Posterior vena cava (tissue), 2 donors: Measurements from ENCODE around the gene PRRG1. TPM values are rescaled to one million over a fixed set of nuclear protein-coding genes. Genes with fewer than 3 reads are reported as not detected.
"Not testable (repeated sequence)": the region's sequence is repeated elsewhere in the genome, so short reads cannot be mapped to it uniquely, and the experiment has no call there.

ENCODE experiments used
- DNase-seq: peaks from one replicate; pipeline ENCODE4 v3.0.0-alpha.2; 2020; ENCODE audit warnings: low spot score
- intact Hi-C, 2 donors: fragments of 100-400 bp; cut with DNase I; formaldehyde crosslinking; loops; one replicate each; pipeline versions ENCODE4 v1.14.1 to v1.14.2; 2022 to 2023
- total RNA-seq, 2 donors: library from RNA; stranded (reverse); fragmentation: NEBNext Ultra II Directional; extraction: Animal tissue kit (Norgen Biotek cat#: 25700); gene quantifications; one replicate each; pipeline ENCODE4 v1.2.1, GENCODE V29; 2021
- donor health status: DM: yes; HTN: yes; CAD: no.
- donor health status: DM: yes; HTN: yes; CAD: no.

PRRG1 gene
- total RNA-seq, 2 donors from 2014 or later, result 9.3 to 10.8 TPM

DNA sequence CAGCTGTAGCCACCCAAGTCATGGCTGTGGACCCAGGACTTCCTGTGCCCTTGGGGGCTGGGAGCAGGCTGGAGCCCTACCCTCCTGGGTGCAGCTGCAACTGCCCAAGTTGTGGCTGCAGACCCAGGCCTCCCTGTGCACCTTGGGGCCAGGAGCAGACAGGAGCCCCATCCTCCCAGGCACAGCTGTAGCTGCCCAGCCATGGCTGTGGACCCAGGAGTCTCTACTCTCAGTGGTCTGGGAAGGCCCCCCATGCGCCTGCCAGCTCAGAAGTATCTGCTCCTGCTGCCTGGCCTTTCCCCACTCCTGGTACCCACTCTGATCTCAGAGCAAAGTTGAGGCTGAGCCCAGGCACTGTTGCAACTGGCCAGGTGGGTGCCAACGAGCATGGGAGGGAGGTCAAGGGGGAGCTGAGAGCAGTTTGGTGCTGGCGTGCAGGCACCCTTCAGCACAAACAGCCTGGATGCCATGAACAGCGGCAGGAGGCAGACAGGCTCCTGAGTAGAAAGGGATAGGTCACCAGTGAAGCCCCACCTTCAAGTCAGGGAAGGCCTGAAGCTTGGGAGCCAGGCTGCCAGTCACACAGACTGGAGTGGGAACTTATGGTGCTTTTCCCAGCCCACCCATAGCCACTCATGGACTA, 21.5 kb downstream of the PRRG1 start:
- intact Hi-C loops, result no loop called here
- DNase-seq, result no peak

DNA sequence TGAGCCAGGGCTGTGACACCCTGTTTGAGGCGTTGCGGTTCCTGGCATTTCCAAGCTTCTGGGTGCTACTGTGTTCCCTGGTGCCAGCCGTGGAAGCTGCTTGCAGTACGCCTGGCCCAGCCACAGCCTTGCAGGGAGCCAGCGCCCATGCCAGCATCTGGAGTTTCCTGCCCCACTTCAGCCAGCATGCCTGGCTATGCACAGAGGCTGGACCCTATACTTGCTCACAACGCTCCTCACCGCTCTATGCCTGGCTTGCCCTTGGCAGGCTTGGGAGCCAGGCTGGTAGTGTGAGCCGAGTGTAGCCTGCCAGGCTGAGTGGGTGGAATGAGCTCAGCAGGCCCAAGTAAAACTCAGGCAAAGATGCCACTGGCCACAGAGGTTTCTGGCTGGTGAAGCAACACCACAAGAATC, 22.4 kb downstream of the PRRG1 start:
- DNase-seq, result no peak
- intact Hi-C loops, result no loop called here

GRCh38 chrX:37378404-37378803, 29.2 kb downstream of the PRRG1 start:
- intact Hi-C loops, result no loop called here
- no peak for DNase-seq

DNA sequence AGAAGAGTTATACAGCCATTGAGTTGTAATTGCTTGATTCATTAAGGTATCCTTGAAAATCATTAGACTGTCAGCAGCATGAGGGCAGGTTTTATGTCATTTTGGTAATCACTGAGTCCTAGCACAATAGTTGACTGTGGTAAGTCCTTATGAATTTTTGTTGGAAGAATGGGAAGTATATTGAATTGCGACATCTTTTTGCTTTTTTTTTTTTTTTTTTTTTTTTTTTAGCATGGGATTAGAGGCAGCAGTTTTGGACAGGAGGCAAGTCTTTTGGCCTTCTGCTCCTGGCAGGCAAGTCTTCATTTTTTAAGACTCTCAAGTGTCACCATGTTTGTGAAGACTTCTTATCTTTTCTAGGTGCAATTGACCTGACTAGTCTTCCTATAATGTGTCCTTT, 29.7 kb downstream of the PRRG1 start:
- intact Hi-C loops, result no loop called here
- no peak for DNase-seq

GRCh38 chrX:37380256-37380655, 31.1 kb downstream of the PRRG1 start:
- DNase-seq, result no peak
- intact Hi-C loops, result no loop called here

DNA sequence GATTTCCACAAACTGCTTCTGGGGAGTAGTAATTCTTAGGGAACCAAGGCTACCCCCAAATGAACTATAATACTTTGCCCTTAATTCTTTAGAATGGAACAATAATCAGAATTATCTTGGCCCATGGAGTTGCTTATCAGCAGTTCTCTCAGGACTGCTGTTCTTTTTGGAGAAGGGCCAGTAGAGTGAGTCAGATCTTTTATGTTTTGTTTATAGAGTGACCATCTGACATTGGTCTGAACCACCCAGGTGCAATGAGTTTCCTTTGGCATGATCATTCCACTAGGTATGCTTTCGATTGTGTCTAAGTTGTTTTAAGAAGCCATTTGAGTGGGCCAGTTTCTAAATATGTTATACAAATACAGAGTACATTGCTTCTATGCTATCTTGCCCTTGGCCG, 31.8 kb downstream of the PRRG1 start:
- DNase-seq, result no peak
- intact Hi-C loops, result no loop called here

DNA sequence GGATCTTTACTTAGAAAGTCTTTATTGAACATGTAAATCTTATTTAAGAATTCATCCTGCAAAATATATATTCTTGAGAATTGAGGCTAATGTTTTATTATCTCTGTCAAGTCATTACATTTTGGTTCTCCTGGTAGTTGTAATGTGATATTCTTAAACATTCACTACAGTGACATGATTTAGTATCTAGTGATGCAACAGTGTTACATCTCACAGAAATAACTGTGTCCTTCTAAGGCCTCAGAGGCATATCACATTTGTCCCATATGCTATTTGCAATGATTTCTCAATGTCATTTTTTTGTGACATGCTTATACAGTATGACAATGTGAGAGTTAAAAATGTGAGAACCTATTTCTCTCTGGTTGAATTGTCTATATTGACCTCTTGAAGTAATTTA, 34.1 kb downstream of the PRRG1 start:
- intact Hi-C loops, result no loop called here
- DNase-seq, result no peak

DNA sequence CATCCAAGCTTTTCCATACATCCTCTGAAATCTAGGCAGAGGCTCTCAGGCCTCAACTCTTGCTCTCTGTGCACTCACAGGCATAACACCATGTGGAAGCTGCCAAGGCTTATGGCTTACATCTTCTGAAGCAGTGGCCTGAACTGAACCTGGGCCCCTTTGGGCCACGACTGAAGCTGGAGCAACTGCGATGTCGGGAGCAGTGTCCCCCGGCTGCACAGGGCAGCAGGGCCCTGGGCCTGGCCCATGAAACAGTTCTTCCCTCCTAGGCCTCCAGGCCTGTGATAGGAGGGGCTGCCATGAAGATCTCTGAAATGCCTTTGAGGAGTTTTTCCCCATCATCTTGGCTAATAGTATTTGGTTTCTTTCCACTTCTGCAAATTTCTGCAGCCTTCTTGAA, 39.2 kb downstream of the PRRG1 start:
- intact Hi-C loops, result loop anchor here in 1 of 2 donors (5.0 kb wide), 1 partner anchor 804 kb away; no protein-coding TSS in a partner anchor

DNA sequence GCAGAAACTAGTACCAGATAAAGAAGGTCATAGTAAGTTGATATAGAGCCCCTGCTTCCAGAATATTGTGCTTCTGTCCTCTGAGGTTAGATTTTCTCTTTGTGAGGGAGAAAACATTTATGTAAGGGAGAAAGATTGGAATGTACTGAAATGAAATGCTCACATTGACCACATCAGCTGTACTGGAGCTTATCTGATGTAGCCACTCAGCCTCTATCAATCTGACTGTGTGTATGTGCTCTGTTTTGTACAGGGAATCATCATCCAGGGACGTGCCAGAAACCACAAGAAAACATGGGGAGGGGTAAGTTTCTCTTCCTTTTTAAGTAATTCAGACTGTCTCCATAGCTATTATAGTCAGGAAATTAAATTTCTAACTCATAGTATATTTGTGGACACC, 56.8 kb downstream of the PRRG1 start:
- DNase-seq, result no peak
- intact Hi-C loops, result no loop called here

More for the DNA sequence above, 39.2 kb downstream of the PRRG1 start:
- no peak for DNase-seq

GRCh38 chrX:37407736-37408135, 58.6 kb downstream of the PRRG1 start:
- intact Hi-C loops, result no loop called here

DNA sequence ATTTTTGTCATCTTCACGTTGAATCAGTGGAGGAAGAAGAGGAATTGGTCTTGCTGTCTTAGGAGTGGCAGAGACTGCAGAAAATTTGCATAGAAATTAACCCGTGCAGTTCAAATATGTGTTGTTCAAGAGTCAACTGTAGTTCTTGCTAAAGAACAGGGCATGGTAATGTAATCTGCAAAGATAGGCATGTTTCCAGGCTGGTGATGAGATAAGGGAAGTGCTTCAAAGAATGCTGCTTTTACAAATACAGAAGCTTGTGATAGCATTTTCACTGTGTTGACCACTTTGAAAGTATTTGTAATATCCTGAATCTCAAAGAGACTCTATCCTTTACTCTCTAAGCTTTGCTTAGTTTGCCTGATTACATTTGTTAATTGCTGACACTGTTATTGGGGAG, 60.1 kb downstream of the PRRG1 start:
- intact Hi-C loops, result no loop called here
- no peak for DNase-seq

More at GRCh38 chrX:37407736-37408135, 58.6 kb downstream of the PRRG1 start:
- no peak for DNase-seq

DNA sequence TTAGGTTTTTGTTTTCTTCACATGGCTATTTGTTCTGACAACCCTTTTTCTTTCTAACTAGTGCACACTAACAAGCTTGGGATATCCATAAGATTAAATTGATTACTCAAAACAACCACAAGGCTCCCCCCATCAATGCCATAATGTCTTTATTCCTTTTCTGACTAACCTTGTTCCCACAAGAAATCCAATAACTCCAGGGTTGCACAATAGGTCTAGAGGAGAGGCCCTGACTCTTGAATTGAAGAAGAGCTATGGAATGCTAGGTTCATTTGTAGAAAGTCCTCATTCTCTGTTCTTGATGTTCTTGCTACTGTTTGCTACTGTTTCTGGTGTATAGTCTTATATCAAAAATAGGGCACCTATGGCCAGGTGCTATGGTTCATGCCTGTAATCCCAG, 71.0 kb downstream of the PRRG1 start:
- intact Hi-C loops, result no loop called here
- no peak for DNase-seq

- no peak for DNase-seq
- intact Hi-C loops, result no loop called here
These were observed 71.6 kb downstream of the PRRG1 start for GRCh38 chrX:37420756-37421155.

DNA sequence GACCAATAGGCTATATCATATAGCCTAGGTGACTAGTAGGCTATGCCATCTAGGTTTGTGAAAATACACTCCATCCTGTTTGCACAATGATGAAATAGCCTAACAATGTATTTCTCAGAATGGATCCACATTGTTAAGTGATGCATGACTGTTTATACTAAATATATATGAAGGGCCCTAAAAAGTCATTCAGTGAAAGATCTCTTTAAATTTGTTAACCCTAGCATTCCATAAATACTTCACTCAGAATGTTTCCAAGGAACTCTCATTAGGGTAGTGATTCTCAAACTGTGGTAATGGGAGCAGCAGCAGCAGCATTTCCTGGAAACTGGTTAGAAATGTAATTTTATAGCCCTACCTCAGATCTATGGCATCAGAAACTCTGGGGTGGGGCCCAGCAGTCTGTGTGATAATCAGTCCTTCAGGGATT, 74.9 kb downstream of the PRRG1 start:
- intact Hi-C loops, result no loop called here
- DNase-seq, result no peak

- no peak for DNase-seq
- intact Hi-C loops, result no loop called here
These were observed 76.2 kb downstream of the PRRG1 start for GRCh38 chrX:37425370-37425769.

DNA sequence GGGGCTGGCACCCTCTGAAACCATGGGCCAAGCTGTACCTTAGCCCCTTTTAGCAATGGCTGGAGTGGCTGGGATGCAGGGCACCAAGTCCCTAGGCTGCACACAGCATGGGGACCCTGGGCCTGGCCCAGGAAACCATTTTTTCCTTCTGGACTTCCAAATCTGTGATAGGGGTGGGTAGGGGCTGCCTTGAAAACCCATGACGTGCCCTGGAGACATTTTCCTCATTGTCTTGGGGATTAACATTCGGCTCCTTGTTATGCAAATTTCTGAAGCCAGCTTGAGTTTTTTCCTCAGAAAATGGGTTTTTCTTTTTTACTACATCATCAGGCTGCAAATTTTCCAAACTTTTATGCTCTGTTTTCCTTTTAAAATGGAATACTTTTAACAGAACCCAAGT, 79.8 kb downstream of the PRRG1 start:
- DNase-seq, intact Hi-C loops: not testable (repeated sequence)

- DNase-seq, result no peak
- intact Hi-C loops, result no loop called here
These were observed 85.2 kb downstream of the PRRG1 start for GRCh38 chrX:37434362-37434761.

DNA sequence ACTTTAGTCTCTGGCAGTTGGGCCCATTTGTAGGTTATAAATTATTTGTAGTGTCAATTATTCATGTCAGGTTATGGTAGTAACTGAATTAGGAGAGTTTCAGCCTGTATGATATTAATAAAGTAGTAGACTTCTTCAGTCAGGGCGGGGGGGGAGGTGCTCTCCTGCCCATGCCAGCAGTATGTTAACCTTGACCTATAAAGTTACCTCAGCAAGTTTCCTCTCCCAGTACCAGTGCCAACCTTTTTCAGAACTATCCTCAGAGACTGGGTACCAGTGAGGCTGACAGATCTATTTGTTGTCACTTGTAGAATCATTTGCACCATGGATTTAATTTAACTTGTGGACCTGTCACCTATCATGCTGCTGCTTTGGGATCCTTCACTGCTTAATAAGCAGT, 88.0 kb downstream of the PRRG1 start:
- no peak for DNase-seq
- intact Hi-C loops, result no loop called here

- intact Hi-C loops, result no loop called here
- DNase-seq, result no peak
These were observed 92.2 kb downstream of the PRRG1 start for GRCh38 chrX:37441377-37441776.

DNA sequence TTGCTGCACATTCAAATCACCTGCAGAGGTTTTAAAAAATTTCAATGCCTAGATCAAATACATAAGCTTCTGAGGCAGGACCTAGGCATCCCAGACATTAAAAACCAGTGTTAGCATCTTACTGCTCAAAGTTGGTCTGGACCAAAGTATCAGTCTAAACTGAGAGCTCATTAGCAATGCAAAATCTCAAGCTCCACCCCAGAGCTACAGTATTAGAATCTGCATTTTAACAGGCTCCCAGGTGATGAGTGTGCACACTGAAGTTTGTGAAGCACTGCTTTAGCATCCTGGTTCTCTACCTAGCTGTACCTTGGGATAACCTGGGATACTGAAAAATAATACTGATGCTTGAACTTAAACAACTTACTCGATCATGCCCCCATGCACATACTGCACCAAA, 96.0 kb downstream of the PRRG1 start:
- intact Hi-C loops, result no loop called here
- no peak for DNase-seq

GRCh38 chrX:37453821-37454220, 104.7 kb downstream of the PRRG1 start:
- no peak for DNase-seq
- intact Hi-C loops, result no loop called here
